NB4 (cell line): Measurements from ENCODE around the gene DPP8.
"Not testable (repeated sequence)": the region's sequence is repeated elsewhere in the genome, so short reads cannot be mapped to it uniquely, and the experiment has no call there.

Experiments
- CTCF ChIP-seq: IDR thresholded peaks from one replicate; pipeline ENCODE4 v1.5.1; 2012; ENCODE audit warnings: low read depth, low read length
- POLR2A ChIP-seq: IDR thresholded peaks from 2 replicates; pipeline ENCODE4 v1.6.1; 2011; ENCODE audit warnings: mild to moderate bottlenecking; ENCODE audit not compliant: insufficient read length; ENCODE audit errors: extremely low read depth

- TF ChIP-seq CTCF, POLR2A: not testable (repeated sequence)
Observed at GRCh38 chr15:65398486-65398885, 119.0 kb downstream of the DPP8 start.
